Measurements from ENCODE around the gene SYT14.
"Not testable (repeated sequence)": the region's sequence is repeated elsewhere in the genome, so short reads cannot be mapped to it uniquely, and the experiment has no call there.

SYT14 gene

GRCh38 chr1:210098356-210098755 is 160.3 kb downstream of the SYT14 start:
- no peak overlapping the region for H3K27ac ChIP-seq (ENCODE audit: low read length)
- peaks cover 21% of the 10 kb centered on the region for H3K27me3 ChIP-seq (ENCODE audit: low read depth, low read length)
- no peaks in the 10 kb centered on the region for H3K4me1 ChIP-seq (ENCODE audit: low read length)
- no peak for TF ChIP-seq EZH2phosphoT487 (IDR thresholded peaks at IDR 0.05; ENCODE audit: low read depth)
- no peak for TF ChIP-seq CTCF (IDR thresholded peaks at IDR 0.05; ENCODE audit: low read depth, low read length)
- H3K4me2 ChIP-seq (ENCODE audit: low read length) = no peak overlapping the region
- H2AFZ ChIP-seq (ENCODE audit: low read depth, low read length) = no peak overlapping the region
- no peaks in the 10 kb centered on the region for H3K36me3 ChIP-seq (replicated peaks; ENCODE audit: low read depth, low read length)
- H3K4me3 ChIP-seq (ENCODE audit: low read length) = no peak overlapping the region
- no peaks in the 10 kb centered on the region for H3K79me2 ChIP-seq (ENCODE audit: low read length)
- H3K9ac ChIP-seq (ENCODE audit: low read length) = no peak overlapping the region
- H3K9me3 ChIP-seq (ENCODE audit: insufficient read depth, low read length) = no peaks in the 10 kb centered on the region
- no peaks in the 10 kb centered on the region for H4K20me1 ChIP-seq (ENCODE audit: insufficient read depth, low read length)

GRCh38 chr1:210099921-210100320 is 161.9 kb downstream of the SYT14 start:
- no peak overlapping the region for H2AFZ ChIP-seq (ENCODE audit: low read depth, low read length)
- H3K4me3 ChIP-seq (ENCODE audit: low read length) = no peak overlapping the region
- no peaks in the 10 kb centered on the region for H3K36me3 ChIP-seq (replicated peaks; ENCODE audit: low read depth, low read length)
- no peak overlapping the region for H3K27ac ChIP-seq (ENCODE audit: low read length)
- no peaks in the 10 kb centered on the region for H3K4me1 ChIP-seq (ENCODE audit: low read length)
- TF ChIP-seq EZH2phosphoT487 (IDR thresholded peaks at IDR 0.05; ENCODE audit: low read depth) (no peak), CTCF (IDR thresholded peaks at IDR 0.05; ENCODE audit: low read depth, low read length) (no peak)
- peaks cover 12% of the 10 kb centered on the region for H3K27me3 ChIP-seq (ENCODE audit: low read depth, low read length)
- no peaks in the 10 kb centered on the region for H3K79me2 ChIP-seq (ENCODE audit: low read length)
- H3K4me2 ChIP-seq (ENCODE audit: low read length) = no peak overlapping the region
- no peaks in the 10 kb centered on the region for H4K20me1 ChIP-seq (ENCODE audit: insufficient read depth, low read length)
- H3K9ac ChIP-seq (ENCODE audit: low read length) = no peak overlapping the region
- no peaks in the 10 kb centered on the region for H3K9me3 ChIP-seq (ENCODE audit: insufficient read depth, low read length)

GRCh38 chr1:210104103-210104502 is 166.1 kb downstream of the SYT14 start:
- TF ChIP-seq CTCF (IDR thresholded peaks at IDR 0.05; ENCODE audit: low read depth, low read length) = no peak
- no peak for TF ChIP-seq EZH2phosphoT487 (IDR thresholded peaks at IDR 0.05; ENCODE audit: low read depth)
- H3K27ac ChIP-seq (ENCODE audit: low read length) = no peak overlapping the region
- no peaks in the 10 kb centered on the region for H3K79me2 ChIP-seq (ENCODE audit: low read length)
- no peak overlapping the region for H3K4me3 ChIP-seq (ENCODE audit: low read length)
- H3K4me2 ChIP-seq (ENCODE audit: low read length) = no peak overlapping the region
- H3K36me3 ChIP-seq (replicated peaks; ENCODE audit: low read depth, low read length) = no peaks in the 10 kb centered on the region
- H3K4me1 ChIP-seq (ENCODE audit: low read length) = no peaks in the 10 kb centered on the region
- no peak overlapping the region for H2AFZ ChIP-seq (ENCODE audit: low read depth, low read length)
- no peaks in the 10 kb centered on the region for H3K9me3 ChIP-seq (ENCODE audit: insufficient read depth, low read length)
- H3K27me3 ChIP-seq (ENCODE audit: low read depth, low read length) = peaks cover 3% of the 10 kb centered on the region; the same call in 1 of the 2 replicates
- no peak overlapping the region for H3K9ac ChIP-seq (ENCODE audit: low read length)
- no peaks in the 10 kb centered on the region for H4K20me1 ChIP-seq (ENCODE audit: insufficient read depth, low read length)

GRCh38 chr1:210112906-210113305 is 174.9 kb downstream of the SYT14 start:
- not testable (repeated sequence) for H3K9ac ChIP-seq (ENCODE audit: low read length); H3K79me2 ChIP-seq (ENCODE audit: low read length); H3K9me3 ChIP-seq (ENCODE audit: insufficient read depth, low read length); H3K4me1 ChIP-seq (ENCODE audit: low read length); H3K4me2 ChIP-seq (ENCODE audit: low read length); H4K20me1 ChIP-seq (ENCODE audit: insufficient read depth, low read length); H3K27ac ChIP-seq (ENCODE audit: low read length); H2AFZ ChIP-seq (ENCODE audit: low read depth, low read length); H3K27me3 ChIP-seq (ENCODE audit: low read depth, low read length); H3K36me3 ChIP-seq (replicated peaks; ENCODE audit: low read depth, low read length); H3K4me3 ChIP-seq (ENCODE audit: low read length)

- Histone ChIP-seq H3K9me3 (ENCODE audit: insufficient read depth, low read length) (no peaks in the 10 kb centered on the region), H2AFZ (ENCODE audit: low read depth, low read length) (no peak overlapping the region), H3K4me3 (ENCODE audit: low read length) (no peak overlapping the region), H4K20me1 (ENCODE audit: insufficient read depth, low read length) (no peaks in the 10 kb centered on the region), H3K4me1 (ENCODE audit: low read length) (no peaks in the 10 kb centered on the region), H3K4me2 (ENCODE audit: low read length) (no peak overlapping the region), H3K27me3 (ENCODE audit: low read depth, low read length) (peaks cover 11% of the 10 kb centered on the region), H3K9ac (ENCODE audit: low read length) (no peak overlapping the region), H3K79me2 (ENCODE audit: low read length) (no peaks in the 10 kb centered on the region), H3K36me3 (replicated peaks; ENCODE audit: low read depth, low read length) (no peaks in the 10 kb centered on the region), H3K27ac (ENCODE audit: low read length) (no peak overlapping the region)
- TF ChIP-seq EZH2phosphoT487 (IDR thresholded peaks at IDR 0.05; ENCODE audit: low read depth) = no peak
- no peak for TF ChIP-seq CTCF (IDR thresholded peaks at IDR 0.05; ENCODE audit: low read depth, low read length)
These were observed 179.2 kb downstream of the SYT14 start for GRCh38 chr1:210117198-210117597.
